Ovary (tissue), 3 donors: ENCODE measurements around the gene MFGE8.

Source experiments
- CTCF ChIP-seq, 3 donors: fragments of 450-650 bp in 2 of 3; fragments of 200-600 bp in 1 of 3; IDR thresholded peaks; one replicate each; pipeline versions ENCODE4 v1.5.1 to v1.8.0; 2016 to 2022; ENCODE audit warnings: antibody characterized with exemption in 3 of 3, mild to moderate bottlenecking in 1 of 3
- POLR2A ChIP-seq: fragments of 450-650 bp; IDR thresholded peaks from one replicate; pipeline ENCODE4 v1.6.1; 2017; ENCODE audit warnings: antibody characterized with exemption, mild to moderate bottlenecking, moderate library complexity
- donor health status: DM: no; HTN: no; CAD: no.

DNA sequence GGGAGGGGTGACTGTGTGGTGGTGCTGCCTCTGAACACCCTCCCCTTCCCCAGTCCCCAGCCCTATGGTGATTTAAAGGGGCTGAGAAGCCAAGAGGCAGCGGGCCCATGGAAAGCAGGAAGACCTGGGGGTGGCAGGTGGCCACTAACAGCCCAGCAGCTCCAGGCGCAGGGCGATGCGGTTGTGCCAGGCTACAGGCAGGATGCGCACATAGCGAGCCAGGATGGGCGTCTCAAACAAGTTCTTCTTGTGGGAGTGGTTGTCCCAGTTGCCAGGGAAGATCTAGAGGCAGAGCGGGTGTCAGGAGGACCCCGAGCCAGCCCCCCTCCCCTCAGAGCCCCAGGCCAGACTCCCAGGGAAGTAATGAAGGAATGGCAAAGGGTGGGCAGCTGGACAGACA lies 13.9 kb downstream of the MFGE8 start:
- TF ChIP-seq CTCF (IDR thresholded peaks at IDR 0.05), result no peak
- TF ChIP-seq POLR2A, result no peak
